ENCODE results near the gene SEMA5A.

GRCh38 chr5:9386945-9387344 lies 158.9 kb downstream of the SEMA5A start:
- TF ChIP-seq CTCF (IDR thresholded peaks at IDR 0.05), result no peak
- TF ChIP-seq EZH2 (IDR thresholded peaks at IDR 0.05), result no peak
